ENCODE results near the gene PHF12. TPM values are rescaled to one million over a fixed set of nuclear protein-coding genes. Genes with fewer than 3 reads are reported as not detected.
"Not testable (repeated sequence)": the region's sequence is repeated elsewhere in the genome, so short reads cannot be mapped to it uniquely, and the experiment has no call there.

PHF12 gene
- total RNA-seq, 1 experiment from 2014 or later: 36.0 TPM

GRCh38 chr17:28904800-28905199 is 46.5 kb downstream of the PHF12 start:
- Histone ChIP-seq H3K4me1 (replicated peaks; ENCODE audit: insufficient read depth) (peaks cover 8% of the 10 kb centered on the region), H3K79me2 (ENCODE audit: low read depth) (peaks cover 16% of the 10 kb centered on the region), H3K27me3 (ENCODE audit: insufficient read depth, low read depth) (no peaks in the 10 kb centered on the region), H2AFZ (no peak overlapping the region), H4K20me1 (ENCODE audit: insufficient read depth) (no peaks in the 10 kb centered on the region; the same call in 1 of the 2 replicates), H3K4me3 (no peak overlapping the region), H3K9me3 (ENCODE audit: insufficient read depth, low read depth) (no peaks in the 10 kb centered on the region), H3K9me2 (ENCODE audit: insufficient read depth) (no peaks in the 10 kb centered on the region), H3K4me2 (no peak overlapping the region), H3F3A (ENCODE audit: insufficient read depth, low read depth) (peaks cover 58% of the 10 kb centered on the region), H3K36me3 (ENCODE audit: low read depth) (peaks cover 10% of the 10 kb centered on the region; the same call in 1 of the 2 replicates), H3K27ac (no peak overlapping the region)
- intact Hi-C loops (cut with micrococcal nuclease; ENCODE audit: unreplicated experiment): loop anchor here (5.0 kb wide), 3 partner anchors 142 to 257 kb away; partner anchors contain the start of genes BLTP2, RAB34 and RPL23A
- POLR2A ChIA-PET (ENCODE audit: unreplicated experiment): no interaction called here
- no peak for DNase-seq
- no peak for TF ChIP-seq CTCF (conservative IDR thresholded peaks at IDR 0.05)
- TF ChIP-seq EZH2 (IDR thresholded peaks at IDR 0.05; ENCODE audit: low read depth): no peak
- no TSS peak for BruUV-seq (replicated peaks)
- CTCF ChIA-PET: no interaction called here

GRCh38 chr17:28903546-28903841 is 47.8 kb downstream of the PHF12 start:
- H3K4me1 ChIP-seq (replicated peaks; ENCODE audit: insufficient read depth): peaks cover 10% of the 10 kb centered on the region
- H4K20me1 ChIP-seq (ENCODE audit: insufficient read depth); H3K9me3 ChIP-seq (ENCODE audit: insufficient read depth, low read depth); H2AFZ ChIP-seq; DNase-seq; BruUV-seq (replicated peaks); POLR2A ChIA-PET (ENCODE audit: unreplicated experiment); H3K9me2 ChIP-seq (ENCODE audit: insufficient read depth); H3K36me3 ChIP-seq (ENCODE audit: low read depth); H3K27ac ChIP-seq; H3K4me3 ChIP-seq; H3K27me3 ChIP-seq (ENCODE audit: insufficient read depth, low read depth): not testable (repeated sequence)
- intact Hi-C loops (cut with micrococcal nuclease; ENCODE audit: unreplicated experiment): loop anchor here (5.0 kb wide), 3 partner anchors 141 to 256 kb away; partner anchors contain the start of genes BLTP2, RAB34 and RPL23A
- peaks cover 16% of the 10 kb centered on the region for H3K79me2 ChIP-seq (ENCODE audit: low read depth)
- H3F3A ChIP-seq (ENCODE audit: insufficient read depth, low read depth): peaks cover 63% of the 10 kb centered on the region
- peak overlapping the region; percentile 83 for H3K4me2 ChIP-seq
- CTCF ChIA-PET: interaction anchor here (0.5 to 0.8 kb wide), 2 partner anchors 140 to 249 kb away, joined by 3 to 4 read pairs; no protein-coding TSS in a partner anchor

GRCh38 chr17:28902819-28903545 is 48.3 kb downstream of the PHF12 start, which contains the start of gene DHRS13:
Gene DHRS13, minus strand, starts transcription at chr17:28903079. Its CDS starts 135 bp downstream, at chr17:28902944.
- Histone ChIP-seq H3K79me2 (ENCODE audit: low read depth) (peaks cover 16% of the 10 kb centered on the region), H4K20me1 (ENCODE audit: insufficient read depth) (no peaks in the 10 kb centered on the region; the same call in 1 of the 2 replicates), H3K27me3 (ENCODE audit: insufficient read depth, low read depth) (no peaks in the 10 kb centered on the region), H3F3A (ENCODE audit: insufficient read depth, low read depth) (peaks cover 58% of the 10 kb centered on the region), H3K4me2 (peak within 1 kb of the TSS; percentile 83), H2AFZ (peak within 1 kb of the TSS; percentile 89), H3K4me1 (replicated peaks; ENCODE audit: insufficient read depth) (peaks cover 15% of the 10 kb centered on the region), H3K9me3 (ENCODE audit: insufficient read depth, low read depth) (no peaks in the 10 kb centered on the region), H3K9me2 (ENCODE audit: insufficient read depth) (no peaks in the 10 kb centered on the region), H3K27ac (no peak within 1 kb of the TSS), H3K36me3 (ENCODE audit: low read depth) (no peaks in the 10 kb centered on the region), H3K4me3 (peak within 1 kb of the TSS; percentile 73)
- CTCF ChIA-PET: interaction anchor here (0.5 to 0.8 kb wide), 3 partner anchors 78 to 248 kb away, joined by 3 to 4 read pairs (median 3); no protein-coding TSS in a partner anchor
- intact Hi-C loops (cut with micrococcal nuclease; ENCODE audit: unreplicated experiment): loop anchor here (5.0 kb wide), 3 partner anchors 141 to 256 kb away; partner anchors contain the start of genes BLTP2, RAB34 and RPL23A
- POLR2A ChIA-PET (ENCODE audit: unreplicated experiment): no interaction called here
- BruUV-seq (replicated peaks): no TSS peak
- TF ChIP-seq EZH2 (IDR thresholded peaks at IDR 0.05; ENCODE audit: low read depth): no peak
- TF ChIP-seq CTCF (conservative IDR thresholded peaks at IDR 0.05): peak; percentile 88
- DNase-seq: peak; percentile 85 to 94
